ENCODE data around the gene ABCB11.
"Not testable (repeated sequence)": the region's sequence is repeated elsewhere in the genome, so short reads cannot be mapped to it uniquely, and the experiment has no call there.

ABCB11 gene
- 0 to 0.19 (median 0) reads per million in 3 experiments for total RNA-seq

DNA sequence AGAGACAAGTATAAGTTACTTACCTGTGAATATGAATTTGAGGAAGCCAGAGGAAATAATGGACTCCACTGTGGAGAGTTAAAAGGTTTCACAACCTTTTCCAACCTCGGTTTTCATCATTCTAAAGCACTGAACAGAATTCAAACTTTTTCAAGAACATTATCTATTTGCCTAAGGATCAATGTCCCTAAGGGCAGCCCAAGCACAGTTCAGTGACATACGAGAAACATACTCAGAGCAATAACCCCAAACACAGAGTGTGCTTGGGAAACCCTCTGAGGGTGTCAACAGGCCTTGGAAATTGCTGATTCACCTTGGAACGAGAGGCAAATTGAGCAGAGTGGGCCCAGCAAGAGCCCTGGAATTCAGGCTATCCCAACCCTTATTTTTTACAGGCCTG, at the start of gene ABCB11:
Gene ABCB11, minus strand, starts transcription at position 123 of the 400 bp plus-strand sequence. CDS start 13,199 bp downstream, outside the sequence.
- DNase-seq = no peak

DNA sequence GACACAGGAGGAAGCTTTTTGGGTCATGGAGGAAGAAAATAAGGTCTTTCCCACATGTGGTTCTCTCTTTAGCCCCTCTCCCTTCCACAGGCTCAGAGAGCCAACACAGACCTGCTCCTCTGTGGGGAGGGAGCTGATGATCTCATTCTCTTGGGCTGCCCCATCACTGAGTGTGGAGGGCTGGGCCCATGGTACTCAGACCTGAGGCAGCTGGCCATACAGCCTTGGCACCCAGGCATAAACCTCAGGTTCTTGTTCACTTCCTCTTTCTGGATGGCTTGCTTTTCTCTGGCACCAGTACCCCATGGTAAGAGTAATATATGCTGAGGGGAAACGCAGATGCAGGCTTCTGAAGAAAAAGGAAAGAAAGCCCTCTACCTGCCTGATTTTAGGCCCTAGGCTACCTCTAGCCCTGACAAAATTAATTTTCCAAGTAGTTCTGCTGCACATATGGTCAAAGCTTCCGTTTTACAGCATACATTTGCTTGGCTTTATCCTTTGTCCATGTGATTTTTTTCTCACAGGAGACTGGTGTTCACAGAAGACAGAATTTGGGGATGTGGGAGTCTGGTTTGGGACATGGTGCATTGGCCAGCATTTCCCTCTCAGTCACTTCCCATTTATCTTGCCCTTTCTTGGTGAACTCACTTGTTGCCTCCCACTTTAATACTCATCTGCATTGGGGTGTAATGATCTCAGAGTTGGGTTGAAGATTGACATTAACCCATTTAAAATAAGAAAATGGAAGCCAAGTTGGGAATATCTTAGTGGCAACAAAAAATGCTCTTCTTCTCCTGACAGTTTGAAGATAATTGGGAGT, 49.3 kb upstream of the ABCB11 start:
- DNase-seq = no peak

- no peak for DNase-seq
Measured at GRCh38 chr2:169077674-169078240, 46.6 kb upstream of the ABCB11 start.

- DNase-seq = no peak
Measured at GRCh38 chr2:169073963-169074751, 43.0 kb upstream of the ABCB11 start.

DNA sequence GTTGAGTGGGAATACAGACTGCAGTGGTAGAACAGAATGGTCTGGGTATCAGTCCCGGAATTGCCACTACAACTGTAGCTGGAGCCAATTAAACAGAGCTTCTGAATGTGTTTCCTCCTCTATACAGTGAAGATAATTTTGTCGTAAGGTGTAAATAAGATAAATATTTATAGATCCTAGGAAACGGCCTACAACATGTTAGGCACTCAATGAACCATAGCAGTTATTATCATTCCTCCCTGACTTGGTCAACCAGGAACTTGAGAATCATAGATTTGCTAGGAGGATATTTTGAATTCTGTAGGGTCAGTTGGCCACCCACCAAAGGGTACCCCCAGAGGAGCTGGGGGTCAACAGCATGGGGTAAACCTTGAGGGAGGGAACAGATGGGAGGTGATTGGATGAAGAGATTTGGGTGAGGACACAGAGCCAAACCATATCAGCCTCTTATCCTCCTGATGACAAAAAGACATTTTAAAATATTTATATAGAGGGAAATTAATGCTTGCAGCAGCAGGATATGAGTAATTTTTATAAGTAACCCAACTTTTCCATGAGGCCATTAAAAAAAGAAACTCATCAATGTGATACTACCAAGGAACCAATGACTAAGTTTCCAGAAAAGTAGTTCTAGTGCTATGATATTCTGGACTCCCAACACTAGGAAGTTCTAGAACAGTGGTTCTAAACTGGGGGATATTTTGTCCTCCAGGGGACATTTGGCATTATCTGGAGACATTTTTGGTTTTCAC, 42.3 kb upstream of the ABCB11 start:
- DNase-seq = no peak

GRCh38 chr2:169072163-169072925, 41.2 kb upstream of the ABCB11 start:
- no peak for DNase-seq

DNA sequence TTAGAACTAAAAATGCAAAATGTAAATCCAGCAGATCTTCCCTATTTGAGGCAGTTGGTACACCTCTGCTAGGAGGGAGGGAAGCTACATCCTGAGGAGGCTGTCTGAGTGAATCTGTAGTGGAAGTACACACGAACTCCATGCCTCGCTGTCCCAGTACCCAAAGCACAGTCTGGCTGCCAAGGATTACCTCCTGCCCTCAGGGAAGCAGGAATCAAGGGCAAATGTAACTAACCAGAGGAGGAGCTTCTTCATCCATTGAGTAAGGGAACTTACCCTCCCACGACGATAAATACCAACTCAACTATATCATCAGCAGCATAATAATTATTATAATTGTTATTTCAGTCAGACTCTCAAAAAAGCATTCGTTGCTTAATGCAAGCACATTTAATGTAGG, 40.3 kb upstream of the ABCB11 start:
- DNase-seq = no peak

- no peak for DNase-seq
Measured at GRCh38 chr2:169069833-169070232, 38.7 kb upstream of the ABCB11 start.

GRCh38 chr2:169069341-169069740, 38.2 kb upstream of the ABCB11 start, which contains the start of gene DHRS9:
DHRS9 (plus strand) TSS chr2:169069563; CDS start chr2:169081582, 12,019 bp downstream.
- no peak for DNase-seq

- DNase-seq = no peak
Measured at GRCh38 chr2:169066897-169067296, 35.8 kb upstream of the ABCB11 start.

DNA sequence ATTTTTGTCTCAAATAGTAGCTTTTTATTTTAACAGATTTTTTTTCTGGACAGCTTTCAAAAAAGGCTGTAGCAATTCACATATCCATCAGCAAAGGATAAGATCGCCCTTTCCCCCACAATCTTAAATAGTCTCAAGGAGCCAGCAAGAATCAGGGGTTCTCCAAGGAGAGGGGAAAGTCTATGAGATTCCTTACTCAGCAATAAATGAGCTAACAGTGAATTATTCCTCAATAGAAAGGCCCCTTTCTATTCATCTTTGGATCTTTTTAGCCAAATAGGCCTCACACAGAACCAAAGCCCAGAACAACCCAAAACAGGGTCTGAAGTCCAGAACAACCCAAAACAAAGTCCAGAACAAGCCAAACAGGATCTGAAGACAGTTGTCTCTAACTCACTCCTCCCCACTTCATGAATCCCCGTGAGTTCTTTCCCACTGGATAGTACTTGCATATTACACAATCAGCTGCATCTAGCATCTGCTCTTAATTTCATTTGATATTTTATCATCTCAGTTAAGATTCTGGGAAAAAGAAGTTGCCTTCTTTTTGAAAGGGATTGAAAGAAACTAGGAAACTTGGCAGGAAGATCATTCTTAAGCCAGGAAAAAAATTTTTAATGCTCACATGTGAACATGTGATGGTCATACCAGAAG, 34.9 kb upstream of the ABCB11 start:
- DNase-seq = no peak

DNA sequence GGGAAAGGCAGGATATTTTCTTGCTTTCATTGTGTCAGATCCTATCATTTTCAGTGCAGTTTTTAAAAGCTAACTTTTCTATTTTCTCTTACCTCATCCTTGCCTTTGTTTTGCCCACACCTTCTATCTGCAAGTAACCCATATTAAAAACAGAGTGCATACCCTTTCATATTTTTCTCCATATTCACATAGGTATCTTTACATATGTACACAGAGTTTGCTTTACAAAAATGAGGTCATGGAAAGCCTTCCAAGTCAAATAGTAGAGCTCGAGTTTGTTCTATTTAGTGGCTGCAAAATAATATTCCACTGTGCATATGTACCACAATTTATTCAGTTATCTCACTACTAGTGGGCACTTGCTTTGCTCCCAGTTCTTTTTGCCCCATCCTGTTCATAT, 34.3 kb upstream of the ABCB11 start:
- no peak for DNase-seq

GRCh38 chr2:169064199-169064598, 33.1 kb upstream of the ABCB11 start:
- not testable (repeated sequence) for DNase-seq

- not testable (repeated sequence) for DNase-seq
Measured at GRCh38 chr2:169054575-169054974, 23.5 kb upstream of the ABCB11 start.

- no peak for DNase-seq
Measured at GRCh38 chr2:169050476-169051240, 19.5 kb upstream of the ABCB11 start.

GRCh38 chr2:169049142-169049541, 18.0 kb upstream of the ABCB11 start:
- no peak for DNase-seq

GRCh38 chr2:169047256-169048250, 16.4 kb upstream of the ABCB11 start:
- no peak for DNase-seq

GRCh38 chr2:169046440-169047151, 15.5 kb upstream of the ABCB11 start:
- DNase-seq = no peak

DNA sequence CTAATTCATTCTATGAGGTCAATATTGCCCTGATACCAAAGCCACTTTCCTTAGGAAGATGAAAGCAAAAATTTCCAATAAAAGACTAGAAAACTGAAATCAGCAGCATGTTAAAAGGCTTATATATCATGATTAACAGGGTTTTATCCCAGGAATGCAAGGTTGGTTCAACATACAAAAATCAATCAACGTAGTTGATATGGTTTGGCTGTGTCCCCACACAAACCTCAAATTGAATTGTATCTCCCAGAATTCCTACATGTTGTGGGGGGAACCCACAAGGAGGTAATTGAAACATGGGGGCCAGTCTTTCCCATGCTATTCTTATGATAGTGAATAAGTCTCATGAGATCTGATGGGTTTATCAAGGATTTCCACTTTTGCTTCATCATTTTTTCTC, 11.7 kb upstream of the ABCB11 start:
- no peak for DNase-seq
